GM10248 (cell line): ENCODE data around the gene CABLES1.

Experiments
- CTCF ChIA-PET: fragments of 300-600 bp; sonication (Branson Sonifier 250); formaldehyde crosslinking; extraction: SDS; loops from one replicate; lab custom pipeline; 2021; ENCODE audit warnings: antibody characterized with exemption; lab: Yijun Ruan, JAX
- POLR2A ChIA-PET: fragments of 350-650 bp; sonication (Branson Sonifier 250); formaldehyde crosslinking; extraction: SDS; loops from one replicate; lab custom pipeline; 2020; ENCODE audit warnings: antibody characterized with exemption; lab: Yijun Ruan, JAX
- DNase-seq: peaks from one replicate; pipeline ENCODE4 v3.0.0; 2012; ENCODE audit errors: extremely low spot score
- CTCF ChIP-seq: IDR thresholded peaks from 2 replicates; pipeline ENCODE4 v1.5.1; 2012; ENCODE audit warnings: mild to moderate bottlenecking, low read depth; ENCODE audit errors: extremely low read depth, missing control alignments, control extremely low read depth

The CABLES1 gene

DNA sequence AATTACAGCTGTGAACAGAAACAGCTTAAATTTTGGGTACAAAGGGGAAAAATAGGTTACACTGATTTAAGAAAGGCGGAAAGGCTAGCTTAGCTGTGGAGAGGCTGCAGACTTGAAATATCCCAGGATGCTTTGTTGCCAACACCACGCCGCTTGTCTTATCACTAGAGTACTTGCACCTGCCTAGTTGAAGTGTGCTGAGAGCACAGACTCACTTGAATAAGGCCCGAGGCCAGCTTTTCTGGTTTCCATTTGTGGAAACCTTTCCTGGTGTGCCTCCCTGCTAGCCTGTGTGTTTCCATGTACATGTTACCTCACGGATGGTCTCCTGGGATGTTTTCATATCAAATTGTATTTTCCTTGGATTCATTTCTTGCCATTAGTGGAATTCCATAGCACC is 3.2 kb downstream of the CABLES1 start:
- CTCF ChIA-PET = interaction anchor here (1.2 to 2.6 kb wide), 5 partner anchors 8 to 257 kb away, joined by 3 to 8 read pairs (median 4); no protein-coding TSS in a partner anchor

GRCh38 chr18:23141104-23141999 is 6.1 kb downstream of the CABLES1 start:
- TF ChIP-seq CTCF = no peak
- POLR2A ChIA-PET = no interaction called here
- CTCF ChIA-PET = interaction anchor here (0.7 to 2.1 kb wide), 2 partner anchors 10 to 48 kb away, joined by 4 read pairs; no protein-coding TSS in a partner anchor
- DNase-seq = no peak

More for the DNA sequence above, 3.2 kb downstream of the CABLES1 start:
- POLR2A ChIA-PET = no interaction called here
- DNase-seq = no peak
- TF ChIP-seq CTCF = no peak

GRCh38 chr18:23142251-23142929 is 7.1 kb downstream of the CABLES1 start:
- ChIA-PET POLR2A (no interaction called here), CTCF (interaction anchor here (0.7 to 2.1 kb wide), 2 partner anchors 11 to 47 kb away, joined by 4 read pairs; no protein-coding TSS in a partner anchor)
- DNase-seq = no peak
- no peak for TF ChIP-seq CTCF

- ChIA-PET CTCF (interaction anchor here (2.1 kb wide), 1 partner anchor 47 kb away, joined by 4 read pairs; no protein-coding TSS in a partner anchor), POLR2A (no interaction called here)
- TF ChIP-seq CTCF = no peak
- DNase-seq = no peak
Observed at GRCh38 chr18:23143016-23143814, 7.9 kb downstream of the CABLES1 start.

DNA sequence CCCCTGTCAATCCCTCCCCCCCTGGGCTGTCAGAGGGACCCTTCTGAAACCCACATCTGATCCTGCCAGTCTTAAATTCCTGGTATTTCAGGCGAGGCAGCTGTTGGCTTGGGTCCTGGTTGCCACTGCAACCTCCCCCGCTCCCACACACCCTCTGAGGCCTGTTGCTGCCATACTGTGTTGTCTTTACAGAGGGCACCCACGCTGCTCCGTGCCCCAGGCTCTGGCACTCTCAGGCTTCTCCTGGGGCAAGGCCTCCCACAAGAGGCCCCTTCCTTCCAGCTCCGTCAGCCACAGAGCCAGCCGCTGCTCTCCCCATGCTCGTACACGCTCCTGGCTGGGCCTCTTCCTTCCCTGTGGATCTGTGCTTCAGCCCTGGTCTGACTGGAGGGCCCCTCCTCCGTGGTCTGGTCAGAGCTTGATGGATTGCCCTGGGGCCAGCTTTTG is 8.6 kb downstream of the CABLES1 start:
- ChIA-PET POLR2A (no interaction called here), CTCF (interaction anchor here (1.8 to 2.1 kb wide), 2 partner anchors 12 to 46 kb away, joined by 4 read pairs; no protein-coding TSS in a partner anchor)
- TF ChIP-seq CTCF = no peak
- no peak for DNase-seq
